SU-DHL-6 (cell line): ENCODE measurements around the gene CDKN2AIPNL.

Experiments used
- CTCF ChIP-seq: fragments of 200-600 bp; sonication (generic); IDR thresholded peaks from one replicate; pipeline ENCODE4 v1.5.1; 2017; ENCODE audit warnings: antibody characterized with exemption, mild to moderate bottlenecking, low read length, moderate library complexity; ENCODE audit not compliant: insufficient read depth, poor library complexity, severe bottlenecking
- EZH2phosphoT487 ChIP-seq: fragments of 200-600 bp; sonication (generic), shearing (Covaris generic); conservative IDR thresholded peaks from 2 replicates; pipeline ENCODE4 v1.6.1; 2018; ENCODE audit warnings: mild to moderate bottlenecking, antibody characterized with exemption, low read length, moderate library complexity, mixed read lengths

DNA sequence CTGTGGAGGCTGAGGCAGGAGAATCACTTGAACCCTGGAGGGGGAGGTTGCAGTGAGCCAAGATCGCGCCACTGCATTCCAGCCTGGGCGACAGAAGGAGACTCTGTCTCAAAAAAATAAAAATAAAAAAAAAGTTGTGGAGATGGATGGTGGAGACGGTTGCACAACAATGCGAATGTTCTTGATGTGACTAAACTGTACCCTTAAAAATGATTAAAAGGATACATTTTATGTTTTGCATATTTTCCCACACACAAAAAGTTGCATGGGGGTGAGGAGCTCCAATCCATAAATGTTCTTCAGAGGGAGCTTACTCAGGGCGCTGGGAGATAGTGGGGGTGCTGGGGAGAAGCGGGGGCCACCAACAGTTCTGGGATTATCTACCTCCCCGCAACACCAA is 43.8 kb upstream of the CDKN2AIPNL start:
- no peak for TF ChIP-seq CTCF
- TF ChIP-seq EZH2phosphoT487: no peak
